SK-MEL-5 (cell line): Measurements from ENCODE around the gene ACTN1. TPM values are rescaled to one million over a fixed set of nuclear protein-coding genes. Genes with fewer than 3 reads are reported as not detected.
"Not testable (repeated sequence)": the region's sequence is repeated elsewhere in the genome, so short reads cannot be mapped to it uniquely, and the experiment has no call there.

Source experiments
- DNase-seq: peaks from one replicate; pipeline ENCODE4 v3.0.0-alpha.2; 2016; ENCODE audit warnings: low read depth, low spot score
- in situ Hi-C: cut with HindIII; loops from 2 replicates; pipeline ENCODE4 v1.10.0; 2016; ENCODE audit warnings: low sequenced_read_pairs, high pct_unique_total_duplicates, low pct_unique_long_range_greater_than_20kb
- total RNA-seq: library from RNA; depleted of rRNA; stranded (reverse); fragments of >200 nt; shearing (Covaris generic); gene quantifications from 2 replicates; pipeline ENCODE4 v1.2.3, GENCODE V29; 2014

The ACTN1 gene
- total RNA-seq, 1 experiment from 2014 or later: 34.2 TPM

GRCh38 chr14:68874746-68875155, 104.4 kb downstream of the ACTN1 start:
- in situ Hi-C loops: no loop called here
- DNase-seq: no peak

- in situ Hi-C loops: no loop called here
Observed at GRCh38 chr14:68873376-68873775, 105.7 kb downstream of the ACTN1 start.

DNA sequence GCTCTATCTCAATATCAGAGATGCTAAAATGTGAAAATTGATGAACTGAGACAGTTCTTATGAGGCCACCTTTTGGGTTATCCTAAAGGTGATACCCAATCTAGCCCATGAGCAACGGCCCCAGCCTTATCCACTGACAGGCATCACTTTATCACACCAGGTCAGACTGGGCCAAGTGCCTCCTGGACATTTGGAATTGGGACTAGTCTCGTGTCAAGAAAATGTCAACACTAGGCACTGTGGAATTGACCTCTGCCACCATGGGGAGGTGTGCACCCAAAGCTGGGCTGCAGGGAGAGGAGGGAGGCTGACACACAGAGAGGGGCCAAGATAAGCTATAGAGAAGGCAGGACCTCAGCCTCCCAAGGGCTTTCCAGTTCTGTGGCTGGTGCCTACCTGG, 107.7 kb downstream of the ACTN1 start:
- no peak for DNase-seq
- in situ Hi-C loops: no loop called here

More at GRCh38 chr14:68873376-68873775, 105.7 kb downstream of the ACTN1 start:
- DNase-seq: no peak

- no peak for DNase-seq
- in situ Hi-C loops: no loop called here
Observed at GRCh38 chr14:68866991-68867533, 112.0 kb downstream of the ACTN1 start.

GRCh38 chr14:68865542-68865941, 113.6 kb downstream of the ACTN1 start:
- DNase-seq: no peak
- in situ Hi-C loops: no loop called here

GRCh38 chr14:68864361-68864750, 114.7 kb downstream of the ACTN1 start:
- no peak for DNase-seq
- in situ Hi-C loops: no loop called here

GRCh38 chr14:68863610-68864360, 115.3 kb downstream of the ACTN1 start:
- DNase-seq: no peak
- in situ Hi-C loops: no loop called here

- in situ Hi-C loops: no loop called here
- DNase-seq: peak; percentile 84
Observed at GRCh38 chr14:68862954-68863594, 116.0 kb downstream of the ACTN1 start.

GRCh38 chr14:68860771-68861170, 118.3 kb downstream of the ACTN1 start:
- DNase-seq: no peak
- in situ Hi-C loops: no loop called here

GRCh38 chr14:68857516-68858070, 121.5 kb downstream of the ACTN1 start:
- in situ Hi-C loops: no loop called here
- no peak for DNase-seq

DNA sequence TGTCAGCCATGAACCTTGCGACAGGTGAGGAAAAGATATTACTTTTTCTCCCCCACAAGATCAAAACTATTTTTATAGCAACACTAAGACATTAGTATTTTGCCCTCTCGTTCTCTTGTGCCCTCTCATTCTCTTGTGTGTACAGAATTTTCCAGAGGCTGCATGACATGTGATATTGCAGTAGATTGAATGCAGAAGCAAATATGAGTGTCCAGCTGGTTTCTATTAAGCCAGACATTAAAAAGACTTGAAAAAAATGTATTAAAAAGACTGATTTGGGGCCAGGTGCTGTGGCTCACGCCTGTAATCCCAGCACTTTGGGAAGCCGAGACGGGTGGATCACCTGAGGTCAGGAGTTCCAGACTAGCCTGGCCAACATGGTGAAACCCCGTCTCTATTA, 122.5 kb downstream of the ACTN1 start:
- in situ Hi-C loops: no loop called here
- no peak for DNase-seq

GRCh38 chr14:68854421-68854820, 124.7 kb downstream of the ACTN1 start:
- in situ Hi-C loops: no loop called here
- DNase-seq: no peak

- in situ Hi-C loops: no loop called here
Observed at GRCh38 chr14:68853749-68854148, 125.4 kb downstream of the ACTN1 start.

DNA sequence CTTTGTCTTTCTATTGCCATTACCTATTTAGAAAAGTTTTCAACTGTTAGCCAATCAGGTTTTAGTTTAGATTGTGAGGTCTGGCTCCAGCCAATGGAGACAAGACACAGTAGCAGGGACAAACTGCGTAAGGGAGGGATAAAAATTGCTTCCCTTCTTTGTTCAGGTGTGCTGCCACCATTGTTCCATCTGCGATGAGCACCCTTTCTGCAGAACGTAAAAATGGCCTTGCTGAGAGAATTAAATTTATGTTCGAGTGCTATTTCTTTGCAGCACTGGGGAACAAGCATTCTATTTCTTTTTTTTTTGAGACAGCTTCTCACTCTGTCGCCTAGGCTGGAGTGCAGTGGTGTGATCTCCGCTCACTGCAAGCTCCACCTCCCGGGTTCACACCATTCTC, 126.6 kb downstream of the ACTN1 start:
- DNase-seq, in situ Hi-C loops: not testable (repeated sequence)

More at GRCh38 chr14:68853749-68854148, 125.4 kb downstream of the ACTN1 start:
- DNase-seq: no peak

DNA sequence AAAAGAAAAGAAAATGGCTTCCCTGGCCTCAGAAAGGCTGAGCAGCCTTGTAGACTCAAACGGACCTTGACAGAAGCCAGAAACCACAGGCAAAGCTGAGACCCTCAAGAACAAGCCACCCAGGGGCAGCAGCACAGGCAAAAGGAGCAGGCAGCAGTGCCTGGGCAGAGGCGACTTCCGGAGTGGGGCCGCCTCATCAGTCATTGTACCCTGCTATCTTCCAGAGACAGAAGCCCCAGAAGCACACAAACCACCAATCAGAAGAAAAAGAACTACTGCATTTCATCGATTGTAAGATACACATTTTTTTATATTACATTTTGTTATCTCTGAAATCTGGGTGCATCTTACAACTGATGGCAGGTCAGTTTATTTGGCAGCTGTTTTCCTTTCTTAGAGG, 128.0 kb downstream of the ACTN1 start:
- in situ Hi-C loops: no loop called here

DNA sequence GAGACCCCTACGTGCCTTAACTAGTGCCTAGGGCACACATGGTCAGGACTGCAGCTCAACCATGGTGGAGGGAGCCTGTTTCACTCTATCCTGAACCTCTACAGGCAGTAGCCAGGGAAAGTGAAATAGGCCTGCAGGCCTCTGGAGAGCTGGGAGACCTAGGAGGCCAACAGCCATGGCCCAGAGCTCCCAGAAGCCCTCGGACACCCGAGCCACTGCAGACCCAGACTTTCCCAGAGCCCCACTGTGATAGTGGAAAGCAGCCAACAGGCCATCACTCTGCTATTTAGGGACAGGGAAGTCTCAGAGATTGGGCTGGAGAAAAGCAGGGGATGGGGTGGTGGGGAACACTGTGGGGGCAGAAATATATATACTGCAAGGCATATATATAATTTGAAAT, 129.7 kb downstream of the ACTN1 start:
- in situ Hi-C loops: no loop called here
- DNase-seq: no peak

More for the DNA sequence above, 128.0 kb downstream of the ACTN1 start:
- DNase-seq: no peak

DNA sequence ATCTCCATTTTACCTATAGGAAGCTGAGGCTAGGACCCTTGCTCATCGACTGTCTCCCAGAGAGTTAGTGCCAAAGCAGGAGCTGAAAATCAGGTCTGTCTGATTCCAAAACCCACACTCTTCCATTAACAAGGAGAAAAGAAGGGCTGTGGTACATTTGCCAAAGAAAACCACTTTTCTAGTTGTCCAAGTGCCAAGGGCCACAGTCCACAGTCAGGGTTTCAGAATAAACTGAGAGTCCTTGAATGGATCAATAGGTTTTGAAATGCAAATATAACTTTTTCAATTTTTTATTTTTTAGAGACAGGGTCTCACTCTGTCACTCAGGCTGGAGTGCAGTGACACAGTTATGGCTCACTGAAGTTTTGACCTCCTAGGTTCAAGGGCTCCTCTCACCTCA, 130.8 kb downstream of the ACTN1 start:
- DNase-seq: no peak
- in situ Hi-C loops: no loop called here

DNA sequence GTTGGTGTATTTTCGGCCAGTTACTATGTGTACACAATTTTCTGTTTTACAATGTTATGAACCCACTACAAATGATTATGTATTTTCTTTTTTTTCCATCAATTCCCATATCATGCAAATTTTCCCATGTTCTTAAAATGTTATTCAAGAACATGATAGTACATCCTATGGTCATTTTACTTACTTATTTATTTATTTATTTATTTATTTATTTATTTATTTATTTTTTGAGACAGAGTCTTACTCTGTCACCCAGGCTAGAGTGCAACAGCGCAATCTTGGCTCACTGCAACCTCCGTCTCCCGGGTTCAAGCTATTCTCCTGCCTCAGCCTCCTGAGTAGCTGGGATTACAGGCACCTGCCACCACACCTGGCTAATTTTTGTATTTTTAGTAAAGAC, 131.5 kb downstream of the ACTN1 start:
- in situ Hi-C loops: not testable (repeated sequence)

GRCh38 chr14:68846466-68846865, 132.6 kb downstream of the ACTN1 start:
- in situ Hi-C loops: no loop called here
- DNase-seq: no peak

More for the DNA sequence above, 131.5 kb downstream of the ACTN1 start:
- DNase-seq: not testable (repeated sequence)
